Measurements from ENCODE around the gene NCAPG2.

The NCAPG2 gene

DNA sequence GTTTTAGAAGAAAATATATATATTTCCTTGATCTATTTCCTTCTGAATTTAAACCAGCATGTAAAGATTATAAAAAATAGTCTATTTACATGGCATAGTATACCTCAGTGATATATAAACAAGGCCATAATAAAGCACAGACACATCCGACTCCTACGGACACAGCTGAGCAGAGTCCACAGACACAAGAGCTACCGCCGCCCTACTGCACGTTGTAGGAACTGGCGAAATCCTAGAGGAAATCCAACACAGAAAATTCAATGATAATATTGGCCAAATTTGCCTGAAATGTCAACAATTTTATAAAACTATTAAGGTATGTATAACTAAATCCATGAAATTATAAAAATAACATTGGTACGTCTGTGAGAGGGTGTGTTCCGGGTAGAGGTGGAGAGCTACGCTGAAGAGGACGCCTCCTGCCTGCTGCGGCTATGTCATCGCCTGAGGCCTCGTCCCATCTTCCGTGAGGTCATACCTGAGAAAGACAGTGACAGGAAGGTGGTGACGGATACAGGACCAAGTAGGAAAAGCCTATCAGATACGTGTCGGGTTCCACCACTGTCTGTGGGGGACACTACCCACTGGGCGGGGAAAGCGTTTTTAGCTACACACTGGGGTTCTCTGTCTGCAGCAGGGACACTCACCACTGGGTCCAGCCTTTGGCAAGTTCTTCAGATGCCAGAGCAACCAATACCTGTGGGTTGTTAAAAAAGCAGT is 29.3 kb upstream of the NCAPG2 start:
- H3K27me3 ChIP-seq (ENCODE audit: insufficient read depth, low read length): no peaks in the 10 kb centered on the region
- H2AFZ ChIP-seq (ENCODE audit: insufficient read depth, low read length, poor library complexity): no peak overlapping the region
- DNase-seq: peak; percentile 35 to 68
- no peak overlapping the region for H3K27ac ChIP-seq (ENCODE audit: low read depth, low read length)
- H4K91ac ChIP-seq (ENCODE audit: low read depth, low read length): no peak overlapping the region
- H4K8ac ChIP-seq (ENCODE audit: low read depth, low read length): no peak overlapping the region
- H3K9ac ChIP-seq (ENCODE audit: low read length): no peak overlapping the region
- WGBS (ENCODE audit: extremely low coverage, insufficient coverage, insufficient read length): no CpG with 5 or more reads among the region's 19 CpGs
- H3K4me2 ChIP-seq (ENCODE audit: low read length): no peak overlapping the region
- no peak overlapping the region for H2AK5ac ChIP-seq (ENCODE audit: low read length)
- H3K79me1 ChIP-seq (ENCODE audit: low read length): no peaks in the 10 kb centered on the region
- H2BK5ac ChIP-seq (ENCODE audit: low read depth, low read length, poor library complexity): no peak overlapping the region
- peaks cover 43 to 55% of the 10 kb centered on the region in 2 experiments for H3K36me3 ChIP-seq (ENCODE audit: control insufficient read depth in 1 of 2, insufficient read depth in 2 of 2, low read length in 2 of 2)
- no peak overlapping the region for H2BK12ac ChIP-seq (ENCODE audit: low read length)
- no peak overlapping the region for H3K18ac ChIP-seq (ENCODE audit: low read length)
- no peak overlapping the region for H3K4ac ChIP-seq (ENCODE audit: low read depth, low read length)
- H2BK120ac ChIP-seq (ENCODE audit: insufficient read depth, low read length, poor library complexity): no peak overlapping the region
- H3K9me3 ChIP-seq (ENCODE audit: insufficient read depth, low read depth, low read length): peaks cover 3% of the 10 kb centered on the region
- H3K4me3 ChIP-seq (ENCODE audit: low read depth, low read length): no peak overlapping the region
- no peak overlapping the region for H4K12ac ChIP-seq (ENCODE audit: low read depth, low read length)
- no peak overlapping the region for H3K14ac ChIP-seq (ENCODE audit: low read length)
- H3K79me2 ChIP-seq (ENCODE audit: control insufficient read depth, insufficient read depth, low read length, poor library complexity): no peaks in the 10 kb centered on the region
- no peak overlapping the region for H3K23ac ChIP-seq (ENCODE audit: low read length)
- no peaks in the 10 kb centered on the region for H3K4me1 ChIP-seq (ENCODE audit: control insufficient read depth in 1 of 2, insufficient read depth in 2 of 2, low read length in 2 of 2)

DNA sequence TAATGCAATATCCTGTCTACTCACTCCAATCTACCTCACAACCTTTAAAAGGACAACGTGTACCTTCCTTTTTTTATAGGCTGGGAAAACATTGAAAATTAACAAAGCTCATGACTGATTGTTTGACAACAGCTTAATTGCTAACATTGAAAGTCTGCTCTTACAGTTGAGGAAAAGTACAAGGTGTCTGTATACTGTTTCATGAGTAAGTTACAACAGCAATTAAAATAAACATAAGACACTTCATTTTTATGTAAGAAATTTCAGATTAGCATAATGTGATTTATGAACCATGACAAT is 28.6 kb upstream of the NCAPG2 start:
- H2BK12ac ChIP-seq (ENCODE audit: low read length): no peak overlapping the region
- no peak overlapping the region for H2AK5ac ChIP-seq (ENCODE audit: low read length)
- H3K9me3 ChIP-seq (ENCODE audit: insufficient read depth, low read depth, low read length): peaks cover 3% of the 10 kb centered on the region
- no peak overlapping the region for H3K23ac ChIP-seq (ENCODE audit: low read length)
- no peak overlapping the region for H2BK120ac ChIP-seq (ENCODE audit: insufficient read depth, low read length, poor library complexity)
- no peak overlapping the region for H2AFZ ChIP-seq (ENCODE audit: insufficient read depth, low read length, poor library complexity)
- H3K79me1 ChIP-seq (ENCODE audit: low read length): no peaks in the 10 kb centered on the region
- H4K12ac ChIP-seq (ENCODE audit: low read depth, low read length): no peak overlapping the region
- H3K4me3 ChIP-seq (ENCODE audit: low read depth, low read length): no peak overlapping the region
- H3K27ac ChIP-seq (ENCODE audit: low read depth, low read length): no peak overlapping the region
- H3K18ac ChIP-seq (ENCODE audit: low read length): no peak overlapping the region
- no peak overlapping the region for H2BK5ac ChIP-seq (ENCODE audit: low read depth, low read length, poor library complexity)
- no peak overlapping the region for H3K4me2 ChIP-seq (ENCODE audit: low read length)
- no CpG with 5 or more reads among the region's 1 CpG for whole genome bisulfite sequencing (ENCODE audit: extremely low coverage, insufficient coverage, insufficient read length)
- H3K4ac ChIP-seq (ENCODE audit: low read depth, low read length): no peak overlapping the region
- H3K14ac ChIP-seq (ENCODE audit: low read length): no peak overlapping the region
- H3K4me1 ChIP-seq (ENCODE audit: control insufficient read depth in 1 of 2, insufficient read depth in 2 of 2, low read length in 2 of 2): no peaks in the 10 kb centered on the region
- H3K79me2 ChIP-seq (ENCODE audit: control insufficient read depth, insufficient read depth, low read length, poor library complexity): no peaks in the 10 kb centered on the region
- no peak overlapping the region for H3K9ac ChIP-seq (ENCODE audit: low read length)
- DNase-seq: no peak
- H4K8ac ChIP-seq (ENCODE audit: low read depth, low read length): no peak overlapping the region
- H4K91ac ChIP-seq (ENCODE audit: low read depth, low read length): no peak overlapping the region
- H3K36me3 ChIP-seq (ENCODE audit: control insufficient read depth in 1 of 2, insufficient read depth in 2 of 2, low read length in 2 of 2): peaks cover 36 to 48% of the 10 kb centered on the region in 2 experiments
- no peaks in the 10 kb centered on the region for H3K27me3 ChIP-seq (ENCODE audit: insufficient read depth, low read length)

DNA sequence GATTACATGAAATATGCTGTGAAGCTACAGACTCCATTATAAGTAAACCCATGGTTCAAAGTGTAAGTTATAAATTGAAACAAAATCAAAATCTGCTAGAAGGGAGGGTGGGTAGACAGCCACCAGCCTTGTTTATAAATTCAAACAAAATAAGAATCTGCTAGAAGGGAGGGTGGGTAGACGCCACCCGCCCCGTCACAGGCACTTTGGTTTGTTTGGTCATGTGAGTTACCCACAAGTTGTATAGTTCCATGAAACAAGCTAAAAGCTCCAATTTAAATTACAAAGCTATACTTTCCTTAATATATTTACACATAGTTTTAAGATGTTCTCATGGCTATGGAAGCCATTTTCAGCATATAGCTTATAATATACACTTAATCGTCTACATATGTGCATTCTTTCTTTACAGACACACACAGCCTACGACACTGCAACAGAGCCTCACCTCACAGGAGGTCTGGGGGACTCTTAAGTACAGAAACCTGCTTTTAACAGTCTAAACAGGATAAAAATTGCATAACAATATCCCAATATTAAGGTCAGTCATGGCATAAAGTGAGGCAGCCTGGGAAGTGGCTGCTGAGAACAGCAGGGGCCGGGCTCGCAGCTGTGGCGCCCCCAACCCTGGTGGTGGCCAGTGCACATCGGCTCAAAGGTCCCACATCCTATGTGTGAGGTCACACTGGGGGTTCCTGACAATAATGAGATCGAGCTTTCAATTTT is 28.1 kb upstream of the NCAPG2 start:
- no peak for DNase-seq
- Histone ChIP-seq H3K79me1 (ENCODE audit: low read length) (no peaks in the 10 kb centered on the region), H2BK120ac (ENCODE audit: insufficient read depth, low read length, poor library complexity) (no peak overlapping the region), H3K23ac (ENCODE audit: low read length) (no peak overlapping the region), H4K91ac (ENCODE audit: low read depth, low read length) (no peak overlapping the region), H2AK5ac (ENCODE audit: low read length) (no peak overlapping the region), H2AFZ (ENCODE audit: insufficient read depth, low read length, poor library complexity) (no peak overlapping the region), H3K79me2 (ENCODE audit: control insufficient read depth, insufficient read depth, low read length, poor library complexity) (no peaks in the 10 kb centered on the region), H3K27me3 (ENCODE audit: insufficient read depth, low read length) (no peaks in the 10 kb centered on the region), H4K8ac (ENCODE audit: low read depth, low read length) (no peak overlapping the region), H3K9ac (ENCODE audit: low read length) (no peak overlapping the region), H3K9me3 (ENCODE audit: insufficient read depth, low read depth, low read length) (peaks cover 3% of the 10 kb centered on the region), H2BK12ac (ENCODE audit: low read length) (no peak overlapping the region), H3K4me3 (ENCODE audit: low read depth, low read length) (no peak overlapping the region), H3K36me3 (ENCODE audit: control insufficient read depth in 1 of 2, insufficient read depth in 2 of 2, low read length in 2 of 2) (peaks cover 34 to 44% of the 10 kb centered on the region in 2 experiments), H3K27ac (ENCODE audit: low read depth, low read length) (no peak overlapping the region), H3K18ac (ENCODE audit: low read length) (no peak overlapping the region), H3K4me1 (ENCODE audit: control insufficient read depth in 1 of 2, insufficient read depth in 2 of 2, low read length in 2 of 2) (no peaks in the 10 kb centered on the region), H2BK5ac (ENCODE audit: low read depth, low read length, poor library complexity) (no peak overlapping the region), H3K14ac (ENCODE audit: low read length) (no peak overlapping the region), H4K12ac (ENCODE audit: low read depth, low read length) (no peak overlapping the region), H3K4me2 (ENCODE audit: low read length) (no peak overlapping the region), H3K4ac (ENCODE audit: low read depth, low read length) (no peak overlapping the region)
- WGBS (ENCODE audit: extremely low coverage, insufficient coverage, insufficient read length): no CpG with 5 or more reads among the region's 10 CpGs

DNA sequence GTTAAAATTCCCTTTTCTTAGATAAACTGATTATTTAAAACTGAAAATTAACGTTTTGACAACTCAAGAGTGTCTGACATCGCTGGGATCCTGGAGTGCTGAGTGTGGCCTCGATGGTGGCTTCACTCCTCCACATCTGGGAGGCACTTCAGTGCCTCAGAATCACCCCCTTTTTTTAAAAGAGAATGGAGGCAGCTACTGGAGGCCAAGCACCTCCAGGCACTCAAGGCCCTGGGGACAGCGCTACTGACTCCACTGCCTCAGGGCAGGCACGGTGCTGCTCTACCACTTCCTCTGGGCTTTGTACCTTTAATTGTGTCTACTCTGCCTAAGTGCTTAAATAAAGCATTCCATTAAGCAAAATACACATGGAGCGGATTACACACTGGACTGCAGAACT is 27.2 kb upstream of the NCAPG2 start:
- WGBS (ENCODE audit: extremely low coverage, insufficient coverage, insufficient read length): no CpG with 5 or more reads among the region's 6 CpGs
- Histone ChIP-seq H2AK5ac (ENCODE audit: low read length) (no peak overlapping the region), H2AFZ (ENCODE audit: insufficient read depth, low read length, poor library complexity) (no peak overlapping the region), H3K79me1 (ENCODE audit: low read length) (no peaks in the 10 kb centered on the region), H4K91ac (ENCODE audit: low read depth, low read length) (no peak overlapping the region), H3K4me1 (ENCODE audit: control insufficient read depth in 1 of 2, insufficient read depth in 2 of 2, low read length in 2 of 2) (no peaks in the 10 kb centered on the region), H4K12ac (ENCODE audit: low read depth, low read length) (no peak overlapping the region), H3K9ac (ENCODE audit: low read length) (peak overlapping the region; percentile 27), H3K14ac (ENCODE audit: low read length) (no peak overlapping the region), H3K9me3 (ENCODE audit: insufficient read depth, low read depth, low read length) (peaks cover 3% of the 10 kb centered on the region), H3K23ac (ENCODE audit: low read length) (no peak overlapping the region), H3K27me3 (ENCODE audit: insufficient read depth, low read length) (no peaks in the 10 kb centered on the region), H4K8ac (ENCODE audit: low read depth, low read length) (no peak overlapping the region), H3K27ac (ENCODE audit: low read depth, low read length) (no peak overlapping the region), H3K36me3 (ENCODE audit: control insufficient read depth in 1 of 2, insufficient read depth in 2 of 2, low read length in 2 of 2) (peaks cover 29 to 37% of the 10 kb centered on the region in 2 experiments), H3K4ac (ENCODE audit: low read depth, low read length) (no peak overlapping the region), H2BK120ac (ENCODE audit: insufficient read depth, low read length, poor library complexity) (no peak overlapping the region), H3K4me2 (ENCODE audit: low read length) (no peak overlapping the region), H3K18ac (ENCODE audit: low read length) (no peak overlapping the region), H2BK5ac (ENCODE audit: low read depth, low read length, poor library complexity) (no peak overlapping the region), H3K4me3 (ENCODE audit: low read depth, low read length) (no peak overlapping the region), H2BK12ac (ENCODE audit: low read length) (no peak overlapping the region), H3K79me2 (ENCODE audit: control insufficient read depth, insufficient read depth, low read length, poor library complexity) (no peaks in the 10 kb centered on the region)
- DNase-seq: no peak

Measured in trophoblast cell (in vitro differentiated cells and primary cell).